IPS DF 4.7 (cell line): ENCODE results near the gene B3GNT9.

Experiments
- DNase-seq: peaks from one replicate; pipeline ENCODE4 v3.0.0-alpha.2; 2013; ENCODE audit warnings: low spot score; ENCODE audit errors: extremely low read depth

Gene B3GNT9

GRCh38 chr16:67167588-67167987 is 16.8 kb upstream of the B3GNT9 start:
- no peak for DNase-seq

- DNase-seq: no peak
Observed at GRCh38 chr16:67166598-67167168, 15.9 kb upstream of the B3GNT9 start.

- DNase-seq: no peak
Observed at GRCh38 chr16:67166110-67166547, 15.3 kb upstream of the B3GNT9 start.

- no peak for DNase-seq
Observed at GRCh38 chr16:67165121-67166078, 14.6 kb upstream of the B3GNT9 start.

- DNase-seq: no peak
Observed at GRCh38 chr16:67164599-67165061, 13.8 kb upstream of the B3GNT9 start, which contains the start of gene HSF4. TSS of gene HSF4 (plus strand) at chr16:67164745. CDS start at chr16:67164812, 67 bp downstream.

GRCh38 chr16:67163999-67164558 is 13.3 kb upstream of the B3GNT9 start:
- no peak for DNase-seq

GRCh38 chr16:67163164-67163998 is 12.6 kb upstream of the B3GNT9 start:
- DNase-seq: no peak

- no peak for DNase-seq
Observed at GRCh38 chr16:67162506-67163163, 11.8 kb upstream of the B3GNT9 start.

- no peak for DNase-seq
Observed at GRCh38 chr16:67161595-67162058, 10.8 kb upstream of the B3GNT9 start.

GRCh38 chr16:67158637-67159600 is 8.1 kb upstream of the B3GNT9 start:
- no peak for DNase-seq

- DNase-seq: no peak
Observed at GRCh38 chr16:67157892-67158635, 7.3 kb upstream of the B3GNT9 start.

- no peak for DNase-seq
Observed at GRCh38 chr16:67157106-67157748, 6.4 kb upstream of the B3GNT9 start.

GRCh38 chr16:67156143-67156844 is 5.5 kb upstream of the B3GNT9 start:
- no peak for DNase-seq

GRCh38 chr16:67155295-67156142 is 4.7 kb upstream of the B3GNT9 start:
- no peak for DNase-seq

- no peak for DNase-seq
Observed at GRCh38 chr16:67154578-67155294, 3.9 kb upstream of the B3GNT9 start.
